Adipose tissue (tissue), 3 donors: ENCODE measurements around the gene EPGN. TPM values are rescaled to one million over a fixed set of nuclear protein-coding genes. Genes with fewer than 3 reads are reported as not detected.

Experiments
- H3K27ac ChIP-seq: one replicate; pipeline ENCODE4 v1.5.1; 2013; ENCODE audit warnings: low read depth, low read length
- WGBS, 3 donors: extraction: QIAGEN DNeasy Blood & Tissue Kit; methylation state at CpG; one replicate each; pipeline ENCODE4 v1.1.7; 2013; 5-methylcytosine and 5-hydroxymethylcytosine counted together
- polyA plus RNA-seq, 3 donors: library from polyadenylated mRNA; stranded (reverse); fragments of 200-250 nt; gene quantifications; one replicate each; pipeline ENCODE4 v1.2.3, GENCODE V29; 2013
- donor health status: healthy with polysubstance abuse.
- donor health status: Bipolar disorder and iron deficiency.
- donor health status: healthy.

Gene EPGN
- polyA plus RNA-seq, 3 donors = 0.06 to 0.97 TPM; not detected in 1

DNA sequence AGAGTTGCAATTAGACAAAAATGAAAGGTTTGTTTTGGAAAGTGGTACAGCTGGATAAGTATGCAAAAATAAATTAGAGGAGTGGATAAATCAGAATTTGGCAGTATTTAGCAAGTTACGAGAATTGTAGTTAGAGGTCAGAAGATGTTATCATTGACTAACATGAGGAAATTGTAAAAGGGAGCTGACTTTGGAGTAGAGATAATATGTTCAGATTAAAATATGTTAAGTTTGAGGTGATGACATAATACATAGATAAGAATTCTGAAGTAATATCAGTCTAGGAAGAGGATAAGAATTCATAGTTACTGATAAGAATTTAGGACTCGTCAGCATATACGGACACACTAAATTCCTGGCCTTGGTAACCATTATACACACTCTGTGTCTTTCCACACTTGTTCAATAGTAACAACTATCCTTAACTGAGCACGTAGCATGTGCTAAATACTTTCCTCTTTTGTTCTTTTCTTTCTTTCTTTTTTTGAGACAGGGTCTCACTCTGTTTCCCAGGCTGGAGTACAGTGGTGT is 4.1 kb upstream of the EPGN start:
- 75 to 80% (median 78%) methylated on average over 4 of the region's 4 CpGs for WGBS, 3 donors
- H3K27ac ChIP-seq = no peak overlapping the region

DNA sequence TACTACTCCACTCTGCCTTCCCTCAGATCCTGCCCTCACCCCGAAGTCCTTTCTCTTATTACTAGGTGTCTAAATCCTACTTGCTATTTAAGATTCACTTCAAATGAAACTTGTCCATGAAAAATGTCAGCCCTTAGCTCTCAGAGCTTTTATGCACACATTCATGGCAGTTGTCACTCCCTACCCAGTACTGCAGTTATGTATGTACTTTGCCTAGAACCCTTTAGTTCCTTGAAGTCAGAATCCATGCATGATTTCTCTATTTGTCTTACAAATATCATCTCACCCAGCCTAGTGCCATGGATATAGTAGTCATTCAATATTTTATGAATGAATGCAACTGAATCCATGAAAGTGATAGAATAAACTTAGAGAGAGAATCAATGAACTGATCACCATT is 3.3 kb upstream of the EPGN start:
- no peak overlapping the region for H3K27ac ChIP-seq
- WGBS, 3 donors = 93 to 100% (median 95%) methylated on average over 1 of the region's 1 CpG

DNA sequence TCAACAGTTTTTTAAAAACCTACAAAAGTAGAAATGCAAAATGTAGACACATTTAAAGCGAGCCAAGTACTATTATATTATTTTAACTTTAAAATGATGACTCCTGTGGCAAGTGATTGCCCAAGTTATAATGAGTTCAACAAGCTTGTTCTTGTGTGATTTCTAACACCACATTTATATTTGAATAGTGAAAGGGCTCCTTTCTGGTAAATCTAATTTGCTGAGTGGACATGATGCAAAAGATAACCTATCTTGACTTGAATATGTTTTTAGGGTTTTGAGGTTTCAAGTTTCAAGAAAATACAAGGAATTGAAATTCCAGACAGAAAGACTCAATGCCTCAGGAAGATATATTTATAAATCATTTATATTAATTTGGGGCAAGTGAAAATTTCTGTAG is 1.1 kb upstream of the EPGN start:
- 95 to 98% (median 98%) methylated on average over 1 of the region's 1 CpG for WGBS, 3 donors
- no peak overlapping the region for H3K27ac ChIP-seq

DNA sequence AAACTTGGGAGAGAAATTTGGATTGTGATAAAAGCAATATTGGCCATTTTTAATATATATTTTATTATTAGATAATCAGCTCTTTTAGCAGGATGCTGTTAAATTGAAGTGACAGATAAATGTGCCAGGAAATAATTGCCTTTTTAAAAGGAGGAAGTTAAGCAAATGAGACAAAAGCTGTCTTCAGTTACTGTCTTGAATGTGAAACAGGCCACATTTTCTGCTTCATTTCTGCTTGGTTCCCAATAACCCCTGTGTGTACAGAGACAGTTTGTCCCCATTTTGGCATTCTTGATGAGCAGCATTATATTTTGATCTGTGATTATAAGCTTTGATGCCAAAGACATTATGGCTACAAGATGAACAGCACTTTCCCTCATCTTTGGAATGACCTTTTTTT is 953 bp downstream of the EPGN start:
- H3K27ac ChIP-seq = no peak overlapping the region

DNA sequence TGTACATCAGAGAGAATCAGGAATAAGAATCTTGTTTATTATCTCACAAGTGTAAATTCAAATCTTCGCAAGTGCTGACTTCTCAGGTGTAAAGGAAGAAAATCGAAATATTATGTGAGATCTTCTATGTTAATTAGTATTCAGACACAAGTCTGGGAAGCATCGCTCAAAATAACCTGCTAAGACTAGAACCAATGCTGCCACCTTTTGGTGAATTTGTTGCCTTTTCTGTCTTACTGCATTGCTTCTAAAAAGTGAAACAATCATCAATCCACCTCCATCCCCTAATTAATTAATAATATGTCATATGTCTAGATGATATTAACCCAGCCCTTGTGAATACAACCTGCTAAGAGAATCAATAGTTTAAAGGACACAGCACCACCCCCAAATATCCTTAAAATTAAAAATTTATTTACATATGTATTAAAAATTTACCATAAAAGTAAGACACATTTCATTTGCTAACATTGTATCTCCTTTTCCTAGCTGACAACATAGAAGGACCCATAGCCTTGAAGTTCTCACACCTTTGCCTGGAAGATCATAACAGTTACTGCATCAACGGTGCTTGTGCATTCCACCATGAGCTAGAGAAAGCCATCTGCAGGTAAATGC is 3.5 kb downstream of the EPGN start:
- WGBS, 3 donors = 24 to 37% (median 32%) methylated on average over 4 of the region's 4 CpGs
- H3K27ac ChIP-seq = no peak overlapping the region

DNA sequence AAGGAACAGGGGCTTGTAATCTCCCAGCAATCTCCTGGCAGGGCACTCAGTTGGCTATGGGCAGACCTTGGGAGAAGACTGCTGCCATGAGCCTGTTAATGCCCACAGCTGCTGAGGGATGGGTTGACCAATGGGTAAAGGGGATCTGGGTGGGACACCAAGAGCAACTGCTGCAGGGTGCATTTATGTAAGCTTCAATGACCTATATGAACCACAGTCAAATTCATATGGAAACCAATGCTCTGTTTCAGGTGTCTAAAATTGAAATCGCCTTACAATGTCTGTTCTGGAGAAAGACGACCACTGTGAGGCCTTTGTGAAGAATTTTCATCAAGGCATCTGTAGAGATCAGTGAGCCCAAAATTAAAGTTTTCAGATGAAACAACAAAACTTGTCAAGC is 6.1 kb downstream of the EPGN start:
- WGBS, 3 donors = 96 to 98% (median 96%) methylated on average over 2 of the region's 2 CpGs
- no peak overlapping the region for H3K27ac ChIP-seq

DNA sequence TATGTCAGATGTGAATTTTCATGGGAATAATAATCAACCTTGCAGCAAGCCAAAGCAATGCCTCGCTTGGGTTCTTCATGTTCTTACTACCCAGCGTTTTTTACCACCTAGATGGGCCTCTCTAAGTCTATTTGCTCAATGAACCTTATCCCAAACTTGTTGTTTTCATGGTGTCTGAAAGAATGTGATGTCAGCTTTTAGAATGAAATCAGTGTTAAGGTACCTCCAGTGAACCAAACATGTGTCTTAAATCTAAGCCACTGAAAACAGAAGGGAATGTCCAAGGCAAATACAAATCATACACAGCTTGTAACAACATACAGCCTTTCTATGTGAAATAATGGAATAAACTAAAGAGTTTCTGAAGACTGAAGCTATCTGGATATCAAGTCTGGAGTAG is 6.7 kb downstream of the EPGN start:
- H3K27ac ChIP-seq = no peak overlapping the region
- 60 to 84% (median 80%) methylated on average over 2 of the region's 2 CpGs for WGBS, 3 donors

DNA sequence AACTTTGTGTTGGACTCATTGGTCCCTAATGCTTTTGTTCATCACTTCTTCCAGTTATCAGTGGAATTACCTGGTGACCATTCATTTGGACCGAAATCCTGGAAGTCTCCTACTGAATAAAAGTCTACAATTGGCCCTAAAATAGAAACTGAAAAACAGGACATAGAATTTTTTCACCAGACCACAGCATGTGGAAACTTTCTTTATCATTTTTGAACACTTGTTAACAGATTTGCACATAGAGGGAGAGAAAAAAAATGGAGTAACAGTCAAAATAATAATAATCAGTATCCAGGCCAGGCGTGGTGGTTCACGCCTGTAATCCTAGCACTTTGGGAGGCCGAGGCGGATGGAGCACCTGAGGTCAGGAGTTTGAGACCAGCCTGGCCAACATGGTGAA is 7.1 kb downstream of the EPGN start:
- no peak overlapping the region for H3K27ac ChIP-seq
- 72 to 87% (median 76%) methylated on average over 5 of the region's 5 CpGs for WGBS, 3 donors

DNA sequence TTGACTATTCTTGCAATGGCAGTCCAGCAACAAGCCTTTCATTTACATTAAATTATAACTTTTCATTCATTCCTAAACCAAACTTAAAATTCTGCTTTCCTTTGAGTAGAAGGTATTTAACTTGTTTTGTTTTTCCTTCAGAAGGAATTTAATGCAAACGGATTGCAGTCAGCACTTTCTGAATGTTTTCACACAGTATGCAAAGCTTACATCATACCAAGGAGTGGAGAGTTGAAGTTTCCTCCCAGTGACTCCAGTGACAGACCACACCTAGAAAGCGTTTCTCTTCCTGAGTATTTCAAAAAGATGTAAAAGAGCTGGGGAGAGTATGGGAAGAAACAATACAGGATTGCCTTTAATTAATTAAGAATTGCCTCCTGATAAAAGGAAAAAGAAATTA is 8.1 kb downstream of the EPGN start:
- WGBS, 3 donors = 18 to 59% (median 22%) methylated on average over 2 of the region's 2 CpGs
- no peak overlapping the region for H3K27ac ChIP-seq

DNA sequence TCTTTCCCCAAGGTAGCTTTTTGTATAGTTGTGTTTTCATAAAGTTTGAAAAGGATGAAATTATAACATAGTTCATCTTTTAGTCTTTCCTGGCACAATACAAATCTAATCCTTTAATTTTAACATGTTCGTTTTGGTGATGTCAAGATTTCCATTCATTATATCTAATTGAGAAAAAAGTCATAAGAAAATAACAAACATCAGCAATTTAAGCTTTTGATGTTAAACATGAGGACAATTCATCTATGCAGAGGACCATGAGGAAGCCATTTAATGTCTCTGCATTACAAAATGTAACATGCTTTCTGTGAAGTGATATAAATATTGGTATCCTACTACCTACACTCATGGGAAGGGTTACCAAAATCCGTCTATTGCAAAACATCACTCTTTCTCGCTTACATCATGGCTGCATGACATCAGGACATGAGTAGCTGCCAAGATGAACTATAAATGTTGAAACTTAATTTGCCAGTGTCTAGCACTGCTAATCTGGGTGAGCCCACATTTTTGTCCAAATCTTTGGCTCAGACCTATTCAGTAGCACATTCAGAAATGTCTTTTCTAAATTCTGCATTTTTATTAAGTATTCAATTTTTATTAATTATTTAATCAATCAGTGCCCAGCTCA is 9.5 kb downstream of the EPGN start:
- no peak overlapping the region for H3K27ac ChIP-seq
- WGBS, 3 donors = 46 to 80% (median 50%) methylated on average over 3 of the region's 3 CpGs

DNA sequence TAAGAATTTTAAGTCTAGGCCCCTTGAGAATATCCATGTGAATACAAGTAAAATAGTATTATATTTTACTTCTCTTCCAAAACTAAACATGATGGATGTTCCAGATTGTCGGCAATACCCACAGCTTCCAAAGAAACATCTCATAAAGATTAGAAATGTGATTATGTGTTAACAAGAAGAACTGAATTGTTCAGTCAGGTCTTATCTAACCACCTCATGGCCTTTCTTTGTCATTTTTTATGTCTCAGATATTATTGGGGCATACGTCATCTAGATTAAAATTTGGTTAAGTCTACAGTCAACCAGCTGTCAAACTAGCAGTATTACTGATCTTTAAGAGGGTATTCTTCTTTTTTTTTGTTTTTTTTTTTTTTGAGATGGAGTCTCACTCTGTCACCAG is 10.0 kb downstream of the EPGN start:
- WGBS, 3 donors = 65 to 75% (median 67%) methylated on average over 2 of the region's 2 CpGs
- no peak overlapping the region for H3K27ac ChIP-seq

DNA sequence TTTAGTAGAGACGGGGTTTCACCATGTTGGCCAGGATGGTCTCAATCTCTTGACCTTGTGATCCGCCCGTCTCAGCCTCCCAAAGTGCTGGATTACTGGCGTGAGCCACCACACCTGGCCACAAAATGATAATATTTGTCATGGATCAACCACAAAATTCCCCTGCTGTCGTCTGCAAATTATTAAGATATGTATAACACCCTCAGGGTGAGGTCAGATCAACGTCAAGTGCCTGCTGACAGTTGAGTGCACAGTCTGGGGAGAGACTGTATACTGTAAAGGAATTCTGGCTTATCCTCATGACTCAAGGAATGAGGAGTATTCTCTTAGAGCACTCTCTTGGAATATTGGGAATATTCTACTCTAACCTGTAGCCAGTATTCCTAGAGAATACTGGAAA is 11.2 kb downstream of the EPGN start:
- no peak overlapping the region for H3K27ac ChIP-seq
- WGBS, 3 donors = 66 to 92% (median 88%) methylated on average over 5 to 6 of the region's 6 CpGs

DNA sequence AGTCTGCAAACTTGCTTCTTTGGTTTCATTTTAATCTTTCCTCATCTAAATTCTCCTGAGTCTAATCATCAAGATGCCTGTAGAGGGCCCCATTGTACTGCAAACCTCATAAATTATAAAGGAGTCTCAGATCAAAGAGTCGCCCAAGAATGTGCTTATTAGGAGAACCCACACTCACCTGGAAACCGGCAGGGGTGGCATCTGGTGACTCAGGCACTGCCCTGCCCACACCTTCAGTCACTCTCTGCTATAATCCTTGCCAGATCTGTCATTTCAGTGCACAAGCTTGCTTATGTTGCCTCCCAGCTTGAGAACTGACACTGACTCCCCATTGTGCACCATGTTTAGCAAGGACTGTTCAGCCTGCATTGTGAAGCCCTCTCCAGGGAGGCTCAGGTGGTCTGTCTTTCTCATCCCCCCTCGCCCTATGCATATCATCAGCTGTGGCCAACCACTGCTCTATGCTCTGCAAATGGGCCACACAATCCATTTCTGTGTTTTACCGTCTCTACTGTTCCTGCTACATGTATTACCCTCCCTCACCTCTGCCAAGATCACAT is 12.4 kb downstream of the EPGN start:
- no peak overlapping the region for H3K27ac ChIP-seq
- 38 to 46% (median 45%) methylated on average over 4 of the region's 4 CpGs for WGBS, 3 donors

DNA sequence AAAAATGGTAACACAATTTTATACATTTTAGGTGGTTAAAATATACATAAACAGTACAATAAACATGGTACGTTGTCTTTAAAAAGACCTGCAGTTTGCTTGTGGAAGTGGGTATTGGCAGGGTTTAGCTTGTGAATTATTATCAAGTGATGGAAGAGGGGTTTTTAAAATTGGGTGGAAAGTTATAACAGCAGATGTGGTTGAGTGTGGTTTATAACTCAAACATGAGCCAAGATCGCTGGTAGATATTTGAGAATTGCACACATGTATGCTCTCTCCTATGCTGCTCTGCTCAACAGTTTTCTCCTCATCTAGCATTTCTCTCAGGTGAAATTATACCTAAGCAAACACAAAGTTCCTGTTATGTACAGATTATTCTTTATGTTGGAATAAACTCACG is 14.0 kb downstream of the EPGN start:
- WGBS, 3 donors = 62 to 76% (median 73%) methylated on average over 3 of the region's 3 CpGs
- H3K27ac ChIP-seq = no peak overlapping the region

DNA sequence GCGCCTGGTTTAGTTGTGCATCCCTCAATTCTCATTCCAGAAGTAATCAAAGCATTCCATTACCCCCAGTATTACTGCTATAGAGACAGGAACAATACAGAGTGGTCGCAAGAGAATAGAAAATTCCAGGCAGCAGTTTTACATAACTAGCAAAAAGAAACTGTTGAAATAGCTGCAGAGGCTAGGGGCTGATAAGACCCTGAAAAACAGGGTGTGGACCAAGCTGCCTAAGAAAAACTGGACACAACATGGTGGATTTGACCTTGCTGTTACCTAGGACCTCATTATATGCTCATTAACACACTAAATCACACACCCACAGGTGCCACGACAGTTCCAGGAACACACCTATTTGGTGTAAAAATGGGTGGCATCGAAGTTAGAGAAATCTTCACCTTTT is 15.4 kb downstream of the EPGN start:
- WGBS, 3 donors = 83 to 85% (median 85%) methylated on average over 4 of the region's 4 CpGs
- H3K27ac ChIP-seq = no peak overlapping the region

DNA sequence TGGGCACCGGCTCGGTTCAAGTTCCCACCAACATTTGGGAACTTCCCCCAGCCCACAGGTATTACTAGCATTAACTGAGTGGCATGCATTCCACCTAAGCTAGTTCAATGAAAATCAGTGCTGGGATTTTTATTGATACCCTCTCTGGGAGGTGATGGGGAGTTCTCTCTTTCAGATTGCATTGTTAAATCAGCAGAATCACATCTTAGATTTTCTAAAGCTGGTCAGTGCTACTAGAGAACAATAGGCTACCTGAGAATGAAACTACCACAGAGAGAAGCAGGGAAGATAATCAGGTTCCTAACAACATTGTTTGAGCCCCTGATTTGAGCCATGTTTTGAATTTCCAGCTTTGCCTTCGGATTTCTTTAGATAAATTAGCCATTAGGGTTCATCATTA is 16.0 kb downstream of the EPGN start:
- no peak overlapping the region for H3K27ac ChIP-seq
- WGBS, 3 donors = 57 to 62% (median 59%) methylated on average over 3 of the region's 3 CpGs

DNA sequence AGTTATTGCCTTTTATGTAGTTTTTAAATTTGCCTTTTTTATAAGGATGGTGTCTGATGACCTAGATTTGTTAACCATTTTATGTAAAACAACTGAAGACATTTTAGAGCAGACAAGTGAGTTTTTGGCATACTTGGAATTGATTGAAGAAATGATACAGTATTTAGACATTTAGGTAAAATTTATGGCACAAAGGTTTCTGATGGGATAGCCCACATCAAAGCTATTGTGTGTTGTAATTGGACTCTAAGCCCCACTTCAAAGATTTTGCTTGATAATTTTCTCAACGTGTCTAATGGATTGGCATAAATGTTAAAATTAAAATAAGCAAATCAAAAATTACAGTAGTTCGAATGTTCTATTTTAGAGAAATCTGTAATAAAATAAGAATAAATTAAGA is 17.6 kb downstream of the EPGN start:
- no peak overlapping the region for H3K27ac ChIP-seq
- WGBS, 3 donors = 76 to 81% (median 78%) methylated on average over 2 of the region's 2 CpGs

DNA sequence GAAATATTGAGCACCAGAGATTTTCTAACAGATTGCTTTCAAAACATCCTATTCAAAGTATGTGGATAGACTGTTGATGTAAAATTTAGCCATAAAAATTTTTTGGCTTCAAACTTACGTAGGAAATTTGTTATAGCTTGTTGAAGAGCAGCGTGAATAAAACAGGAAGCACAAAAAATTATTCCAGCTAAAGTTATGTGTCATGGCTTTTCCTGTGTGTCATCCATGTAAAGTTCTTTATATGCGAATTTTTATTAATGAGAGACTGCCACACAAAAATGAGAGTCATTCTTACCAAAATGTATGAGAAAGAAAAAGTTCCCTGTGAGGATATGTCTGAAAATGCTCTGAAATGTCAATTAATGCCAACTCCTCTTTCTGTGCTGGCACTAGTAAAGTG is 19.5 kb downstream of the EPGN start:
- no peak overlapping the region for H3K27ac ChIP-seq
- WGBS, 3 donors = 38 to 69% (median 43%) methylated on average over 3 of the region's 3 CpGs

DNA sequence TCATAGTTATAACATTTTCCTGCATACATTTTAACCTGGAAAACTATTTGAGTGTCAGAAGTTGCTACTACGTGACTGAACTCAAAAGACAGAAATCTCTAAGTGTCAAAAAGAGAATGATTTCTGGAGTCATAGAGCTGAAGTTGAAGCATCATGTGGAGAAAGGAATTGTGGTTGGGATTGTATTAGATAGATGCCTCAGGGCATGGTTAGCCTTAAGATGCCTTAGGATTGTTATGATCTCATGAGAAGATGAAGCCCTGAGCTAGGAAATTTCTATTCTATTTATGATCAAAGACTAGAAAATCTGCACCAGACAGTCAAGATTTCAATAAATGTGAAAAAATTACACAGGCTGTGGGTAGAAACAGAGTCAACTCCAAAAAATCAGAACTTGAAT is 20.2 kb downstream of the EPGN start:
- H3K27ac ChIP-seq = no peak overlapping the region
- 82 to 92% (median 86%) methylated on average over 1 of the region's 1 CpG for WGBS, 3 donors

DNA sequence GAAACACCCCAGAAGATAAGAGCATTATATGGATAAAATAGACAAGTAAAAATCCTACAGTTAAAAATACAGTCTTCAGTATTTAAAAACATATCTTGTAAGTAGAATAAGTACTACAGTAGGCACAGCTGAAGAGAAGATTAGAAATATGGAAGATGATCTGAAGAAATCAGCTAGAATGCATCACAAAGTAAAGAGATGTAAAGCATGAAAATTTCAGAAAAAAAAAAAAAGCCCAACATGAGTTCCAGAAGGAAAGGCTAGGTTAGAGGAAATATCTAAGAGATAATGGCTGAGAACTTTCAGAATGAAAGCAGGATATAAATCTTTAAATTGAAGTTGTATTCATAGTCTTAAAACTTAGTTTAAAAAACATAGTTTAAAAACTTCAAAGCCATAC is 21.0 kb downstream of the EPGN start:
- H3K27ac ChIP-seq = no peak overlapping the region
